MG63 (cell line): Measurements from ENCODE around the gene KIF1C. TPM values are rescaled to one million over a fixed set of nuclear protein-coding genes. Genes with fewer than 3 reads are reported as not detected.
A peak's percentile ranks its signal among the peaks of the same experiment; 100 is the strongest.
"Not testable (repeated sequence)": the region's sequence is repeated elsewhere in the genome, so short reads cannot be mapped to it uniquely, and the experiment has no call there.

Experiments used
- DNase-seq: peaks from one replicate; pipeline ENCODE4 v3.0.0-alpha.2; 2020
- H3K27me3 ChIP-seq: fragments of 250-450 bp; sonication (Bioruptor Pico); 2 replicates; pipeline ENCODE4 v1.5.1; 2020; ENCODE audit warnings: mild to moderate bottlenecking, moderate library complexity
- H3K36me3 ChIP-seq: fragments of 250-450 bp; sonication (Bioruptor Pico); 2 replicates; pipeline ENCODE4 v1.5.1; 2020; ENCODE audit warnings: mild to moderate bottlenecking, moderate library complexity
- H3K4me3 ChIP-seq: fragments of 250-450 bp; sonication (Bioruptor Pico); 2 replicates; pipeline ENCODE4 v1.5.1; 2020; ENCODE audit warnings: mild to moderate bottlenecking, moderate library complexity
- H3K9me3 ChIP-seq: fragments of 250-450 bp; sonication (Bioruptor Pico); 2 replicates; pipeline ENCODE4 v1.5.1; 2020; ENCODE audit warnings: mild to moderate bottlenecking, moderate library complexity
- total RNA-seq: library from RNA; depleted of rRNA; stranded (reverse); fragments of >200 nt; shearing (Covaris generic); gene quantifications from 2 replicates; pipeline ENCODE4 v1.2.3, GENCODE V29; 2014; ENCODE audit warnings: low replicate concordance

The KIF1C gene
- total RNA-seq, 1 experiment from 2014 or later: 58.1 TPM

- H3K36me3 ChIP-seq: peaks cover 9% of the 10 kb centered on the region; the same call in 1 of the 2 replicates
- DNase-seq: no peak
- H3K27me3 ChIP-seq: no peaks in the 10 kb centered on the region
- H3K9me3 ChIP-seq: no peaks in the 10 kb centered on the region
- no peak overlapping the region for H3K4me3 ChIP-seq
Measured at GRCh38 chr17:5023588-5024147, 25.9 kb downstream of the KIF1C start.

GRCh38 chr17:5024604-5025003, 26.9 kb downstream of the KIF1C start:
- no peak for DNase-seq
- Histone ChIP-seq H3K27me3 (no peaks in the 10 kb centered on the region), H3K9me3 (no peaks in the 10 kb centered on the region)

GRCh38 chr17:5027299-5027698, 29.5 kb downstream of the KIF1C start:
- Histone ChIP-seq H3K27me3 (no peaks in the 10 kb centered on the region), H3K4me3 (no peak overlapping the region), H3K9me3 (no peaks in the 10 kb centered on the region), H3K36me3 (no peaks in the 10 kb centered on the region)
- no peak for DNase-seq

More at GRCh38 chr17:5024604-5025003, 26.9 kb downstream of the KIF1C start:
- Histone ChIP-seq H3K36me3 (peaks cover 7% of the 10 kb centered on the region; the same call in 1 of the 2 replicates), H3K4me3 (no peak overlapping the region)

GRCh38 chr17:5027916-5028315, 30.2 kb downstream of the KIF1C start:
- no peaks in the 10 kb centered on the region for H3K9me3 ChIP-seq
- no peaks in the 10 kb centered on the region for H3K36me3 ChIP-seq
- H3K27me3 ChIP-seq: no peaks in the 10 kb centered on the region
- DNase-seq: no peak
- no peak overlapping the region for H3K4me3 ChIP-seq

GRCh38 chr17:5030168-5030567, 32.4 kb downstream of the KIF1C start:
- H3K36me3 ChIP-seq, H3K4me3 ChIP-seq, DNase-seq, H3K27me3 ChIP-seq, H3K9me3 ChIP-seq: not testable (repeated sequence)

GRCh38 chr17:5031365-5032082, 33.8 kb downstream of the KIF1C start:
- H3K9me3 ChIP-seq: no peaks in the 10 kb centered on the region
- H3K27me3 ChIP-seq: no peaks in the 10 kb centered on the region
- no peaks in the 10 kb centered on the region for H3K36me3 ChIP-seq
- DNase-seq: peak; percentile 72
- H3K4me3 ChIP-seq: peak overlapping the region; percentile 36

- Histone ChIP-seq H3K9me3 (no peaks in the 10 kb centered on the region), H3K36me3 (no peaks in the 10 kb centered on the region), H3K27me3 (no peaks in the 10 kb centered on the region), H3K4me3 (no peak overlapping the region)
- DNase-seq: no peak
Measured at GRCh38 chr17:5032865-5033264, 35.1 kb downstream of the KIF1C start.

GRCh38 chr17:5033352-5034015, 35.7 kb downstream of the KIF1C start:
- H3K27me3 ChIP-seq: no peaks in the 10 kb centered on the region
- no peak overlapping the region for H3K4me3 ChIP-seq
- no peaks in the 10 kb centered on the region for H3K36me3 ChIP-seq
- DNase-seq: no peak
- no peaks in the 10 kb centered on the region for H3K9me3 ChIP-seq

- Histone ChIP-seq H3K9me3 (no peaks in the 10 kb centered on the region), H3K27me3 (no peaks in the 10 kb centered on the region), H3K36me3 (no peaks in the 10 kb centered on the region), H3K4me3 (no peak overlapping the region)
- no peak for DNase-seq
Measured at GRCh38 chr17:5034063-5034462, 36.3 kb downstream of the KIF1C start.

- Histone ChIP-seq H3K36me3 (no peaks in the 10 kb centered on the region), H3K27me3 (no peaks in the 10 kb centered on the region), H3K4me3 (no peak overlapping the region), H3K9me3 (no peaks in the 10 kb centered on the region)
- no peak for DNase-seq
Measured at GRCh38 chr17:5034651-5035050, 36.9 kb downstream of the KIF1C start.

GRCh38 chr17:5035315-5035714, 37.6 kb downstream of the KIF1C start, which contains the start of gene SLC52A1:
Gene SLC52A1, minus strand, starts transcription at chr17:5035426. Its CDS starts 820 bp downstream, at chr17:5034606.
- no peak for DNase-seq
- Histone ChIP-seq H3K27me3 (no peaks in the 10 kb centered on the region), H3K36me3 (no peaks in the 10 kb centered on the region), H3K4me3 (peak within 1 kb of the TSS; percentile 17), H3K9me3 (no peaks in the 10 kb centered on the region)

- H3K36me3 ChIP-seq: no peaks in the 10 kb centered on the region
- H3K4me3 ChIP-seq: no peak overlapping the region
- DNase-seq: no peak
- no peaks in the 10 kb centered on the region for H3K27me3 ChIP-seq
- H3K9me3 ChIP-seq: no peaks in the 10 kb centered on the region
Measured at GRCh38 chr17:5042157-5043022, 44.6 kb downstream of the KIF1C start.

- Histone ChIP-seq H3K27me3 (no peaks in the 10 kb centered on the region), H3K9me3 (no peaks in the 10 kb centered on the region), H3K36me3 (no peaks in the 10 kb centered on the region), H3K4me3 (no peak overlapping the region)
- DNase-seq: no peak
Measured at GRCh38 chr17:5043524-5043923, 45.8 kb downstream of the KIF1C start.

- DNase-seq: no peak
- no peaks in the 10 kb centered on the region for H3K9me3 ChIP-seq
Measured at GRCh38 chr17:5044630-5045029, 46.9 kb downstream of the KIF1C start.

GRCh38 chr17:5045496-5045895, 47.7 kb downstream of the KIF1C start:
- H3K4me3 ChIP-seq: no peak overlapping the region
- no peaks in the 10 kb centered on the region for H3K36me3 ChIP-seq
- no peaks in the 10 kb centered on the region for H3K9me3 ChIP-seq
- H3K27me3 ChIP-seq: no peaks in the 10 kb centered on the region
- DNase-seq: no peak

More at GRCh38 chr17:5044630-5045029, 46.9 kb downstream of the KIF1C start:
- Histone ChIP-seq H3K36me3 (no peaks in the 10 kb centered on the region), H3K27me3 (no peaks in the 10 kb centered on the region), H3K4me3 (no peak overlapping the region)

GRCh38 chr17:5047446-5047845, 49.7 kb downstream of the KIF1C start:
- H3K27me3 ChIP-seq: no peaks in the 10 kb centered on the region
- no peak for DNase-seq
- no peaks in the 10 kb centered on the region for H3K36me3 ChIP-seq
- H3K9me3 ChIP-seq: no peaks in the 10 kb centered on the region
- H3K4me3 ChIP-seq: no peak overlapping the region
